Mucosa of rectum (tissue), 2 donors: ENCODE data around the gene MRGPRE.

Experiments
- H3K27ac ChIP-seq, 2 donors: one replicate each; pipeline ENCODE4 v1.7.0; 2013; ENCODE audit warnings: inconsistent platforms in 2 of 2, low read depth in 2 of 2, low read length in 2 of 2
- H3K27me3 ChIP-seq, 2 donors: one replicate each; pipeline ENCODE4 v1.7.0; 2013; ENCODE audit warnings: low read length in 2 of 2; ENCODE audit not compliant: control insufficient read depth in 2 of 2, insufficient read depth in 2 of 2
- H3K36me3 ChIP-seq, 2 donors: one replicate each; pipeline ENCODE4 v1.7.0; 2013; ENCODE audit warnings: low read length in 2 of 2; ENCODE audit not compliant: control insufficient read depth in 2 of 2, insufficient read depth in 2 of 2
- H3K4me1 ChIP-seq, 2 donors: one replicate each; pipeline ENCODE4 v1.7.0; 2013; ENCODE audit warnings: low read length in 2 of 2, mild to moderate bottlenecking in 1 of 2; ENCODE audit not compliant: control insufficient read depth in 2 of 2, insufficient read depth in 2 of 2
- H3K4me3 ChIP-seq, 2 donors: one replicate each; pipeline ENCODE4 v1.7.0; 2013; ENCODE audit warnings: low read length in 2 of 2
- H3K9ac ChIP-seq, 2 donors: one replicate each; pipeline ENCODE4 v1.7.0; 2013; ENCODE audit warnings: low read length in 2 of 2, low read depth in 1 of 2, mild to moderate bottlenecking in 1 of 2
- H3K9me3 ChIP-seq, 2 donors: one replicate each; pipeline ENCODE4 v1.7.0; 2013; ENCODE audit warnings: low read length in 2 of 2; ENCODE audit not compliant: control insufficient read depth in 2 of 2
- donor health status: healthy.
- donor health status: Normal muscosa, but diverticular disease.

Gene MRGPRE

DNA sequence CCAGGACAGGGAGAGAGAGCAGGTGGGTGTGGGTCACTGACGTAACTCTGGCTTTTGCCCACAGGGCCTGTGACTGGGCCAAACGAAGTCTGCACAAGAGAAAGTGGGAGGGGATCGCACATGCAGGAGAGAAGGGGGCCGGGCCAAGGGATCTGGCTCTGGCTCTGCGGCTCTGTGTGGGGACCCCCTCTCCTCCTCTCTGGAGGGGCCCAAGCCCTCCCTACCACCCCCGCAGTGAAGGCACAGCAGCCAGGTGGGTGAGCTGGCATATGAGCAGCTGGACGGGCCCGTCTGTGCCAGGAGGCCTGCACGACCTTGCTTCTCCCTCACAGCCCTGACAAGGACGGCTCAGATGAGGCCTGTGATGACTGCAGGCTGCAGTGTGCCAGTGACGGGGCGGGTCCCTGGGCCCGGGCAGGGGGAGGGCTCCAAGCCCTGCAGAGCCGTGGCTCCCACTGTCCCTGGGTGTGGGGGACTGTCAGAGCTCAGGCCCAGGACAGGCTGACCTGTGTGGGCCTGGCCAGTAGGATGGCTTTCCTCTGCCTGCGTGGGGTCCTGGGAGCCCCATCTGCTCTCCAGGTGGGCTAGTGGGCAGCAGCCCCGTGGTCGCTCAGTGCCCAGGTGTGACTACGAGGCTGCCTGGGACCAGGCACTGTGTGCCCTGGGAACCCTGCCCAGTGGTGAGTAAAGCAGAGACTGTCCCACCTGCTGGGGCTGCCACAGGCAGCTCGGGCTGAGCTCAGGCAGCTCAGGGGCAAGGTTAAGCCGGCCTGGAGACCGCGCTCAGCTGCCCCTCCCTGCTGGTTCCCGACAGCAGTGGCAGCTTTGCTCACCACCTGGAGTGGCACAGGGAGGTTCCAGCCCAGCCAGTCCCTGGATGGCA is 35.8 kb downstream of the MRGPRE start:
- peaks cover 3 to 4% of the 10 kb centered on the region in 2 donors for H3K27me3 ChIP-seq

GRCh38 chr11:3195251-3196160 is 36.7 kb downstream of the MRGPRE start:
- H3K4me1 ChIP-seq: no peaks in the 10 kb centered on the region
- no peaks in the 10 kb centered on the region for H3K9me3 ChIP-seq
- no peak overlapping the region for H3K4me3 ChIP-seq
- no peaks in the 10 kb centered on the region for H3K36me3 ChIP-seq
- H3K27ac ChIP-seq: no peak overlapping the region
- H3K9ac ChIP-seq: no peak overlapping the region
- H3K27me3 ChIP-seq: peaks cover 0 to 3% of the 10 kb centered on the region in 2 donors

More for the DNA sequence above, 35.8 kb downstream of the MRGPRE start:
- no peaks in the 10 kb centered on the region for H3K4me1 ChIP-seq
- no peak overlapping the region for H3K9ac ChIP-seq
- no peak overlapping the region for H3K27ac ChIP-seq
- H3K36me3 ChIP-seq: no peaks in the 10 kb centered on the region
- no peaks in the 10 kb centered on the region for H3K9me3 ChIP-seq
- no peak overlapping the region for H3K4me3 ChIP-seq

GRCh38 chr11:3194016-3194816 is 38.0 kb downstream of the MRGPRE start:
- no peaks in the 10 kb centered on the region for H3K4me1 ChIP-seq
- no peak overlapping the region for H3K4me3 ChIP-seq

DNA sequence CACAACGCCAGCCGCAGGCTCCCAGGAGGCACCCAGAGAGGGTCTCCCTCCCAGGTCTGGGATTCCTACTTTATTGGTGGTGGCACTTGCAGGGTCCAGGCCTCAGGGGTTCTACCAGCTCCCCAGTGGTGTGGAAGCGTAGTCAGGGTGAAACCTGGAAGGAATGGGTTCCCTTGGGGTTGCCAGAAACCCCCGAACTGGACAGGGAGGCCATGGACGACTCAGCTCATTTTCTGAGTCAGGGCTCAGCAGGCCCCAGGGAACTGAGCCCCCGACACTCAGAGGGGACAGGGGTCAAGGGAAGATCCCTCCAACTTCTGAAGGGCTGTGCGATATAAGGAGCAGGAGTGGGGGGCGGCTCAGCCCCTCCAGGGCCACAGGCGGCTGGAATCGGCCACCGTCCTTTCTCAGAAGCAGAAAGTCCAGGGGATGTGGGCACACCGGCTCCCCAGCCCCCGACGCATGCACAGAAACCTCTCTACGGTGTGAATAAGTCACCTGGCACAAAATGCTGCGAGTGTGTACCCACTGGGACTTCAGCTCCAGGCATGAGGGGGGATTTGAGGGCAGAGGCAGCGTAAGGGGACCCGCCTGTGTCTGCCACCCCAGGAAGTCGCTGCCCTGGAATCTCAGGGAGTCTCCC is 38.7 kb downstream of the MRGPRE start:
- Histone ChIP-seq H3K9me3 (no peaks in the 10 kb centered on the region), H3K9ac (no peak overlapping the region), H3K36me3 (no peaks in the 10 kb centered on the region), H3K4me1 (no peaks in the 10 kb centered on the region), H3K27ac (no peak overlapping the region), H3K27me3 (no peaks in the 10 kb centered on the region), H3K4me3 (no peak overlapping the region)

More at GRCh38 chr11:3194016-3194816, 38.0 kb downstream of the MRGPRE start:
- Histone ChIP-seq H3K9me3 (no peaks in the 10 kb centered on the region), H3K27me3 (no peaks in the 10 kb centered on the region), H3K9ac (no peak overlapping the region), H3K27ac (no peak overlapping the region), H3K36me3 (no peaks in the 10 kb centered on the region)

DNA sequence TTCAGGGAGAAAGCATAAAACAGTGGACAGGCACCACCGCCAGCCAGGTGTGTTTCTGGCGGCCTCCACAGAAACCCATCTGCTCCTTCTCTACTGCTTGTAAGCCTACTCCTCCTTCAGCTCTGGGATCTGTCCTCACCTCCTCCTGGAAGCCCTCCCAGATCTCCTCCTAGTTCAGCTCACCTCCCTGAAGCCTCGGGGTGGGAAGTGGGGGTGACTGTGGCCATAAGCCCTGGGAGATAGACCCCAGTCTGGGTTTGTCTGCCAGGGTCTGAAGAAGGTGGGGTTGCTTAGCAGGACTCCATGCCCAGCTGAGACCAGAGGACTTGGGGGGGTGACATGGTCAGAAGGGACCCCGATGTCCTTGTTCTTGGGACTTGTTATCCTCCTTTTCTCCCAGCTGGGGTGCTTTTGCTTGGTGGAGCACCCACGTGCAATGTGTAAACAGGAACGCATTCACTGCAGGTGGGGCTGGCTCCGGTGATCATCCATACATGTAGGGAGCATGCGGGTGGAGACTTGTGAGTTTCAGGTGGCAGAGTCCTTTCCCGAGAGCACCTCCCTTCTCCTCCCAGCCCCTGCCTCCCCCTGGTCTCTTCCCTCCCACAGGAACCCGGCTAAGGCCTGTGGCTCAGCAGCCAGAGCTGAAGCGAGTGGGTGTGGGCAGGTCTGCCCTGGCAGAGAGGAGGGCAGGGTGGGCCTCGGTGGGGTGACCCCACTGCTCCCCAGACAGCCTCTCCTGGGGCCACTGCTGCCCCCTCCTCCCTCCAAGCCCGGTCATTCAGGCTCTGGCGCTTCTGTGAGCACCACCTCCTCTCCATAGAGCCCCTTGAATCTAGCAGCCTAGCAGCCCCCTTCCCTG is 39.5 kb downstream of the MRGPRE start:
- no peak overlapping the region for H3K4me3 ChIP-seq
- H3K27me3 ChIP-seq: no peaks in the 10 kb centered on the region
- no peaks in the 10 kb centered on the region for H3K4me1 ChIP-seq
- H3K27ac ChIP-seq: no peak overlapping the region
- no peaks in the 10 kb centered on the region for H3K36me3 ChIP-seq
- no peak overlapping the region for H3K9ac ChIP-seq
- no peaks in the 10 kb centered on the region for H3K9me3 ChIP-seq

DNA sequence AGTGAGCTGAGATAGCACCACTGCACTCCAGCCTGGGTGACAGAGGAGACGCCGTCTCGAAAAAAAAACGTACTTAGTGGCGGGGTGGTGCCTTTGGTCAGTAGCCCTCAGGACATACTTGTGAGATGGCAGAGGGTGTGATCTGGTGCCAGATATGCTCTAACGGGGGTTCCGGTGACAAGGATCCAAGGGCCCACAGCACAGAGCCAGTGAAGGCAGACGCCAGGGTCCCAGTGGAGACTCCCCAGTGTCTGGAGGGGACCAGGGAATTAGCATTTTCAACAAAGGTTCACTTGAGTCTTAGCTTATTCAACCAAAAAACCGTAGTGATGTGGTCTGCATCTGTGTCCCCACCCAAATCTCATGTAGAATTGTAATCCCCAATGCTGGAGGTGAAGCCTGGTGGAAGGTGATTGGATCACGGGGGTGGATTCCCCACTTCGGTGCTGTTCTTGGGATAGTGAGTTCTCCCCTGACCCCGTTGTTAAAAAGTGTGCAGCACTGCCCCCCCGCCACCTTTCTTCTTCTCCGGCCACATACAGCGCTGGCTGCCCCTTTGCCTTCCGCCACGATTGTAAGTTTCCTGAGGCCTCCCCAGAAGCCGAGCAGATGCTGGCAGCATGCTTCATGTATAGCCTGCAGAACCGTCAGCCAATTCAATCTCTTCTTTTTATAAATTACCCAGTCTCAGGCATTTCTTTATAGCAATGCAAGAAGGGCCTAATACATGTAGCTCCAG is 40.5 kb downstream of the MRGPRE start:
- no peak overlapping the region for H3K4me3 ChIP-seq
- no peaks in the 10 kb centered on the region for H3K27me3 ChIP-seq
- H3K9me3 ChIP-seq: no peaks in the 10 kb centered on the region
- H3K27ac ChIP-seq: no peak overlapping the region
- no peaks in the 10 kb centered on the region for H3K4me1 ChIP-seq
- H3K9ac ChIP-seq: no peak overlapping the region
- no peaks in the 10 kb centered on the region for H3K36me3 ChIP-seq

- Histone ChIP-seq H3K4me3 (no peak overlapping the region), H3K9me3 (no peaks in the 10 kb centered on the region), H3K27ac (no peak overlapping the region), H3K9ac (no peak overlapping the region), H3K4me1 (no peaks in the 10 kb centered on the region), H3K27me3 (no peaks in the 10 kb centered on the region), H3K36me3 (no peaks in the 10 kb centered on the region)
Observed at GRCh38 chr11:3190600-3190999, 41.6 kb downstream of the MRGPRE start.

DNA sequence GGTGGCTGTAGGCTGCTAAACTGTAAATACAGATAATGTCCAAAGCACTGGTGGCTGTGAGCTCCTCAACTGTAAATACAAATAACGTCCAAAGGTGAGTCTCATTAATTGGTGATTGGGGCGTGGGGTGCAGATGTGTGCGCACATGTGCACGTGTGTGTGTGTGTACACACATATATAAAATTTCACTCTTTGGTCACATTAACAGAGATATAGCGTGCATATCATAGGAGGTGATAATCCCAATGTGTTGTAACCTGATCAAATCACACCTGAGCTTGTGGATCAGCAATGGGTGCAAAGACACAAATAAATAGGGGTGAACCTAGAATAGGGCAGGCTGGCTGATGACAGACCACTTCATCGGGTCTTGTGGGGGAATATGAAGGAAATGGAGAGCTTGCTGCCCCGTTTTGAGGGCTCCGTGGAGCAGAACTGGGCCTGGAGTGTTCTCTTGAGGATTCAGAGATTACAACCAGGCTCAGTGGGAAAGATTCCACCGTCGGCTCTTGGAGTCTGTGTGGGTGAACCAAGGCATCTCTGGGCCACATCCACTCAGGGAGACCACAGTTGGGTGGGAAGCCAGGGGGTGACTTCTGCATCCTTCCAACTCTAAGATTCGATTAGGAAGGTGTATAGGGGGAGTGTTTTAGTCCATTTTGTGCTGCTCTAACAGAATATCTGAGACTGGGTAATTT is 42.2 kb downstream of the MRGPRE start:
- H3K4me3 ChIP-seq: no peak overlapping the region
- no peaks in the 10 kb centered on the region for H3K36me3 ChIP-seq
- no peak overlapping the region for H3K9ac ChIP-seq
- no peaks in the 10 kb centered on the region for H3K9me3 ChIP-seq
- no peaks in the 10 kb centered on the region for H3K27me3 ChIP-seq
- no peaks in the 10 kb centered on the region for H3K4me1 ChIP-seq
- H3K27ac ChIP-seq: no peak overlapping the region
